Activated gamma-delta T cell treated with Interleukin-2 at 50 U/mL for 16 hours (primary cell): ENCODE results near the gene FDX1.

ENCODE experiments used
- DNase-seq: peaks from one replicate; pipeline ENCODE4 v3.0.0-alpha.2; 2020

Gene FDX1

GRCh38 chr11:110470716-110471115 lies 41.0 kb downstream of the FDX1 start:
- DNase-seq: no peak

- no peak for DNase-seq
Observed at GRCh38 chr11:110471371-110471770, 41.6 kb downstream of the FDX1 start.

GRCh38 chr11:110472858-110473257 lies 43.1 kb downstream of the FDX1 start:
- DNase-seq: no peak

GRCh38 chr11:110473706-110474105 lies 44.0 kb downstream of the FDX1 start:
- no peak for DNase-seq

- no peak for DNase-seq
Observed at GRCh38 chr11:110474578-110474977, 44.8 kb downstream of the FDX1 start.

- no peak for DNase-seq
Observed at GRCh38 chr11:110475671-110476070, 45.9 kb downstream of the FDX1 start.

- no peak for DNase-seq
Observed at GRCh38 chr11:110478410-110478809, 48.7 kb downstream of the FDX1 start.

- no peak for DNase-seq
Observed at GRCh38 chr11:110479108-110480101, 49.7 kb downstream of the FDX1 start.

GRCh38 chr11:110481523-110481922 lies 51.8 kb downstream of the FDX1 start:
- no peak for DNase-seq

- no peak for DNase-seq
Observed at GRCh38 chr11:110486156-110486555, 56.4 kb downstream of the FDX1 start.

GRCh38 chr11:110488446-110488845 lies 58.7 kb downstream of the FDX1 start:
- no peak for DNase-seq

GRCh38 chr11:110490886-110491285 lies 61.1 kb downstream of the FDX1 start:
- no peak for DNase-seq

GRCh38 chr11:110491577-110492320 lies 62.0 kb downstream of the FDX1 start:
- DNase-seq: no peak

- DNase-seq: no peak
Observed at GRCh38 chr11:110492321-110492685, 62.6 kb downstream of the FDX1 start.

GRCh38 chr11:110493346-110493745 lies 63.6 kb downstream of the FDX1 start:
- no peak for DNase-seq

GRCh38 chr11:110497231-110497978 lies 67.7 kb downstream of the FDX1 start:
- no peak for DNase-seq

GRCh38 chr11:110501428-110501827 lies 71.7 kb downstream of the FDX1 start:
- DNase-seq: no peak

GRCh38 chr11:110505528-110506284 lies 76.0 kb downstream of the FDX1 start:
- DNase-seq: no peak

GRCh38 chr11:110507328-110507727 lies 77.6 kb downstream of the FDX1 start:
- no peak for DNase-seq

- DNase-seq: no peak
Observed at GRCh38 chr11:110508786-110509185, 79.0 kb downstream of the FDX1 start.

- DNase-seq: no peak
Observed at GRCh38 chr11:110509472-110509871, 79.7 kb downstream of the FDX1 start.

- DNase-seq: no peak
Observed at GRCh38 chr11:110512026-110512425, 82.3 kb downstream of the FDX1 start.
